CD14-positive monocyte (primary cell): ENCODE data around the gene MS4A4E. TPM values are rescaled to one million over a fixed set of nuclear protein-coding genes. Genes with fewer than 3 reads are reported as not detected.

Experiments used
- DNase-seq, 3 donors: peaks; one replicate each; pipeline ENCODE4 v3.0.0-alpha.2; 2011 to 2022
- H2AFZ ChIP-seq: 2 replicates; pipeline ENCODE4 v1.6.0; 2012; ENCODE audit warnings: mild to moderate bottlenecking, low read depth, low read length, inconsistent platforms; ENCODE audit not compliant: insufficient read depth, poor library complexity, severe bottlenecking
- H3K27ac ChIP-seq, 2 donors: 1 replicate in 1 of 2; 2 replicates in 1 of 2; pipeline ENCODE4 v1.5.1; 2012 to 2013; ENCODE audit warnings: low read length in 2 of 2, control low read depth in 1 of 2, inconsistent platforms in 1 of 2, low read depth in 1 of 2, mild to moderate bottlenecking in 1 of 2
- H3K27me3 ChIP-seq, 2 donors: one replicate each; pipeline versions ENCODE4 v1.6.0 to v1.6.1; 2011 to 2013; ENCODE audit warnings: low read length in 2 of 2; ENCODE audit not compliant: control insufficient read depth in 2 of 2, insufficient read depth in 2 of 2
- H3K36me3 ChIP-seq, 2 donors: replicated peaks in 1 of 2; 1 replicate in 1 of 2; 2 replicates in 1 of 2; pipeline versions ENCODE4 v1.5.1 to v1.6.1; 2012 to 2013; ENCODE audit warnings: low read length in 2 of 2, control low read depth in 1 of 2, inconsistent platforms in 1 of 2, mild to moderate bottlenecking in 1 of 2; ENCODE audit not compliant: insufficient read depth in 2 of 2, control insufficient read depth in 1 of 2
- H3K4me1 ChIP-seq, 2 donors: 1 replicate in 1 of 2; 2 replicates in 1 of 2; pipeline versions ENCODE4 v1.5.1 to v1.6.1; 2012 to 2013; ENCODE audit warnings: low read length in 2 of 2, control low read depth in 1 of 2, inconsistent platforms in 1 of 2, mild to moderate bottlenecking in 1 of 2, moderate library complexity in 1 of 2; ENCODE audit not compliant: insufficient read depth in 2 of 2, control insufficient read depth in 1 of 2
- H3K4me2 ChIP-seq: replicated peaks from 2 replicates; pipeline ENCODE3; 2012; ENCODE audit warnings: low read length, moderate library complexity, mild to moderate bottlenecking; ENCODE audit not compliant: poor library complexity, severe bottlenecking; ENCODE audit errors: extremely low read depth
- H3K4me3 ChIP-seq, 3 experiments: fragments of 200-600 bp in 1 of 3; sonication (generic) in 1 of 3; replicated peaks in 1 of 3; 1 replicate in 2 of 3; 2 replicates in 1 of 3; pipeline ENCODE4 v1.5.1; 2011 to 2013; ENCODE audit warnings: low read length in 3 of 3, mild to moderate bottlenecking in 3 of 3, control low read depth in 2 of 3, low read depth in 2 of 3, inconsistent platforms in 1 of 3, moderate library complexity in 1 of 3
- H3K79me2 ChIP-seq: 2 replicates; pipeline ENCODE4 v1.6.0; 2012; ENCODE audit warnings: mild to moderate bottlenecking, control low read depth, inconsistent platforms, low read length, moderate library complexity; ENCODE audit not compliant: insufficient read depth
- H3K9ac ChIP-seq: 2 replicates; pipeline ENCODE4 v1.6.0; 2017; ENCODE audit warnings: low read length, mild to moderate bottlenecking; ENCODE audit not compliant: insufficient read depth, poor library complexity, severe bottlenecking
- H3K9me3 ChIP-seq, 2 donors: replicated peaks in 1 of 2; 1 replicate in 1 of 2; 2 replicates in 1 of 2; pipeline versions ENCODE4 v1.5.1 to v1.6.1; 2012 to 2013; ENCODE audit warnings: low read length in 2 of 2, control low read depth in 1 of 2; ENCODE audit not compliant: control insufficient read depth in 1 of 2, insufficient read depth in 1 of 2
- H4K20me1 ChIP-seq: 2 replicates; pipeline ENCODE4 v1.6.0; 2012; ENCODE audit warnings: mild to moderate bottlenecking, low read length, control low read depth, moderate library complexity; ENCODE audit not compliant: insufficient read depth
- H3K27ac Mint-ChIP-seq, 7 donors: one replicate each; pipeline ENCODE4 v1.8.0; 2020; ENCODE audit warnings: mild to moderate bottlenecking in 7 of 7, mixed read lengths in 7 of 7, moderate library complexity in 6 of 7, inconsistent platforms in 2 of 7
- H3K27me3 Mint-ChIP-seq, 3 donors: one replicate each; pipeline ENCODE4 v1.8.0; 2021 to 2022; ENCODE audit warnings: low read depth in 3 of 3, mild to moderate bottlenecking in 3 of 3, mixed read lengths in 3 of 3, moderate library complexity in 3 of 3, inconsistent platforms in 1 of 3
- H3K36me3 Mint-ChIP-seq, 2 donors: one replicate each; pipeline ENCODE4 v1.8.0; 2020; ENCODE audit warnings: mixed read lengths in 2 of 2, inconsistent platforms in 1 of 2, mild to moderate bottlenecking in 1 of 2
- H3K4me1 Mint-ChIP-seq: one replicate; pipeline ENCODE4 v1.8.0; 2020; ENCODE audit warnings: mild to moderate bottlenecking, mixed read lengths
- H3K4me3 Mint-ChIP-seq, 2 donors: one replicate each; pipeline ENCODE4 v1.8.0; 2020; ENCODE audit warnings: mild to moderate bottlenecking in 2 of 2, mixed read lengths in 2 of 2, moderate library complexity in 1 of 2
- H3K9me3 Mint-ChIP-seq, 7 donors: one replicate each; pipeline ENCODE4 v1.8.0; 2020 to 2022; ENCODE audit warnings: mixed read lengths in 7 of 7, mild to moderate bottlenecking in 6 of 7, moderate library complexity in 6 of 7, inconsistent platforms in 2 of 7
- CTCF ChIP-seq: fragments of 200-600 bp; IDR thresholded peaks from one replicate; pipeline ENCODE4 v1.8.0; 2022; ENCODE audit warnings: antibody characterized with exemption, mild to moderate bottlenecking
- WGBS: methylation state at CpG from one replicate; pipeline ENCODE4 v1.1.5; 2013; ENCODE audit warnings: missing lambda C conversion rate; ENCODE audit not compliant: insufficient coverage; 5-methylcytosine and 5-hydroxymethylcytosine counted together
- intact Hi-C, 2 donors: fragments of 100-400 bp; cut with micrococcal nuclease; formaldehyde crosslinking; loops; one replicate each; pipeline versions ENCODE4 v1.15.0 to v1.15.1; 2023
- polyA plus RNA-seq, 3 donors: library from polyadenylated mRNA; depleted of rRNA in 1 of 3; unstranded in 2 of 3; stranded (reverse) in 1 of 3; fragments of 300-500 nt in 2 of 3; fragments of >200 nt in 1 of 3; fragmentation: Illumina TruSeq in 2 of 3; gene quantifications; 1 replicate in 2 of 3; 2 replicates in 1 of 3; pipeline ENCODE4 v1.2.3, GENCODE V29; 2012 to 2021
- small RNA-seq: library from RNA; depleted of rRNA; stranded (forward); fragments of <200 nt; gene quantifications from one replicate; pipeline ENCODE3, GENCODE V24; 2012; ENCODE audit warnings: low read depth; ENCODE audit not compliant: insufficient read length

The MS4A4E gene
- polyA plus RNA-seq, 3 donors, result 1.00 to 10.2 (median 1.1) TPM

DNA sequence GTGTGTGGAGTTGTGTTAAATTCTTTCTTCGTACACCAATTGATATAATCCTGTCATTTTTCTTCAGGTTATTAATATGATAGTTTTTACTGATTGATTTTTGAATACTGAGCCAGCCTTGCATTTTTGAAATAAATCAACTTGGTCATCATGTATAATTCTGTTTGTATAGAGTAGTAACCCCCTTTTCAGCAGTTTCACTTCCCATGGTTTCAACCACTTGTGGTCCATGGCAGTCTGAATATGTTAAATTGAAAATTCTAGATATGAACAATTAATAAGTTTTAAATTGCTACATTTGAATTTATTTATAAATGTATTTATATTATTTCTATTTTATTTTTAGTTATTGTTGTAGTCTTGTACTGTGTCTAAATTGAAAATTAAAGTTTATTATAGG, 92.7 kb downstream of the MS4A4E start:
- Histone ChIP-seq H3K4me3 (no peak overlapping the region), H3K36me3 (no peaks in the 10 kb centered on the region), H3K4me2 (no peak overlapping the region), H4K20me1 (no peaks in the 10 kb centered on the region), H3K4me1 (peaks cover 3 to 4% of the 10 kb centered on the region in 2 donors), H3K9me3 (no peaks in the 10 kb centered on the region), H2AFZ (no peak overlapping the region), H3K79me2 (no peaks in the 10 kb centered on the region), H3K27me3 (no peaks in the 10 kb centered on the region), H3K9ac (no peak overlapping the region), H3K27ac (no peak overlapping the region)
- peaks cover 0 to 5% (median 2%) of the 10 kb centered on the region in 7 donors for H3K9me3 Mint-ChIP-seq
- peaks cover 0 to 3% of the 10 kb centered on the region in 2 donors for H3K36me3 Mint-ChIP-seq
- no CpG with 5 or more reads among the region's 1 CpG for WGBS
- no peak overlapping the region for H3K4me3 Mint-ChIP-seq
- no peak overlapping the region for H3K27ac Mint-ChIP-seq
- no peak for DNase-seq
- peaks cover 0 to 5% (median 0%) of the 10 kb centered on the region in 3 donors for H3K27me3 Mint-ChIP-seq
- intact Hi-C loops, result no loop called here
- peaks cover 23% of the 10 kb centered on the region for H3K4me1 Mint-ChIP-seq
- no peak for TF ChIP-seq CTCF

Small RNAs within 50 kb of the gene (small RNA-seq; reads per million reads assigned to genes)
- 3.5 reads per million, percentile 33 among the genes with 10 or more reads in this experiment for gene MIR6503

Other genes starting within 250 kb of the MS4A4E start
- gene OOSP4B, start 226.0 kb downstream of the MS4A4E start, polyA plus RNA-seq, result not detected
- gene OOSP2, start 202.7 kb downstream of the MS4A4E start, polyA plus RNA-seq, result not detected
- gene MS4A3, start 186.5 kb downstream of the MS4A4E start, polyA plus RNA-seq, result under 1 TPM in 1 of 3 donors, not detected in 2; 0.26 TPM
- gene MS4A2, start 154.5 kb downstream of the MS4A4E start, polyA plus RNA-seq, result under 1 TPM in 2 of 3 donors, not detected in 1; 0.19 to 0.26 TPM
- 1,000 to 10,000 TPM in 2 of 3 donors, 100 to 1,000 TPM in 1; 978 to 3,009 (median 2,353) TPM for gene MS4A6A, start 60.1 kb downstream of the MS4A4E start, polyA plus RNA-seq
- 10 to 100 TPM; 19.2 to 41.8 (median 27.4) TPM for gene MS4A4A, start 37.5 kb upstream of the MS4A4E start, polyA plus RNA-seq
- not detected for gene MS4A6E, start 84.1 kb upstream of the MS4A4E start, polyA plus RNA-seq
- gene MS4A7, start 135.4 kb upstream of the MS4A4E start, polyA plus RNA-seq, result 100 to 1,000 TPM; 181 to 596 (median 504) TPM
- gene MS4A14, start 153.3 kb upstream of the MS4A4E start, polyA plus RNA-seq, result 10 to 100 TPM in 1 of 3 donors, 1 to 10 TPM in 2; 3.0 to 30.8 (median 7.5) TPM
- not detected for gene MS4A5, start 186.4 kb upstream of the MS4A4E start, polyA plus RNA-seq
- gene MS4A1, start 212.7 kb upstream of the MS4A4E start, polyA plus RNA-seq, result 1 to 10 TPM in 2 of 3 donors, under 1 TPM in 1; 0.88 to 8.0 (median 1.3) TPM
- gene MS4A12, start 249.6 kb upstream of the MS4A4E start, polyA plus RNA-seq, result not detected